ENCODE measurements around the gene PRSS53. TPM values are rescaled to one million over a fixed set of nuclear protein-coding genes. Genes with fewer than 3 reads are reported as not detected.

Gene PRSS53
- total RNA-seq, 1 donor from 2014 or later = 1.6 TPM

- TF ChIP-seq, protein P1, sequence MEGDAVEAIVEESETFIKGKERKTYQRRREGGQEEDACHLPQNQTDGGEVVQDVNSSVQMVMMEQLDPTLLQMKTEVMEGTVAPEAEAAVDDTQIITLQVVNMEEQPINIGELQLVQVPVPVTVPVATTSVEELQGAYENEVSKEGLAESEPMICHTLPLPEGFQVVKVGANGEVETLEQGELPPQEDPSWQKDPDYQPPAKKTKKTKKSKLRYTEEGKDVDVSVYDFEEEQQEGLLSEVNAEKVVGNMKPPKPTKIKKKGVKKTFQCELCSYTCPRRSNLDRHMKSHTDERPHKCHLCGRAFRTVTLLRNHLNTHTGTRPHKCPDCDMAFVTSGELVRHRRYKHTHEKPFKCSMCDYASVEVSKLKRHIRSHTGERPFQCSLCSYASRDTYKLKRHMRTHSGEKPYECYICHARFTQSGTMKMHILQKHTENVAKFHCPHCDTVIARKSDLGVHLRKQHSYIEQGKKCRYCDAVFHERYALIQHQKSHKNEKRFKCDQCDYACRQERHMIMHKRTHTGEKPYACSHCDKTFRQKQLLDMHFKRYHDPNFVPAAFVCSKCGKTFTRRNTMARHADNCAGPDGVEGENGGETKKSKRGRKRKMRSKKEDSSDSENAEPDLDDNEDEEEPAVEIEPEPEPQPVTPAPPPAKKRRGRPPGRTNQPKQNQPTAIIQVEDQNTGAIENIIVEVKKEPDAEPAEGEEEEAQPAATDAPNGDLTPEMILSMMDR (IDR thresholded peaks at IDR 0.05; ENCODE audit: insufficient read depth, low read length, poor library complexity, severe bottlenecking) = no peak
- no peak overlapping the region for H3K4me3 ChIP-seq (ENCODE audit: low read depth, low read length)
- H3K36me3 ChIP-seq (ENCODE audit: control insufficient read depth, insufficient read depth, low read length) = no peaks in the 10 kb centered on the region
- H3K27me3 ChIP-seq (ENCODE audit: control insufficient read depth, insufficient read depth, low read length) = no peaks in the 10 kb centered on the region
- no peak for DNase-seq (ENCODE audit: low read depth)
These were observed 1.8 kb upstream of the PRSS53 start for GRCh38 chr16:31090540-31090939.

GRCh38 chr16:31089199-31089598 is 456 bp upstream of the PRSS53 start:
- H3K4me3 ChIP-seq (ENCODE audit: low read depth, low read length) = no peak overlapping the region
- TF ChIP-seq, protein P1 (IDR thresholded peaks at IDR 0.05; ENCODE audit: insufficient read depth, low read length, poor library complexity, severe bottlenecking) = no peak
- DNase-seq (ENCODE audit: low read depth) = no peak
- no peaks in the 10 kb centered on the region for H3K36me3 ChIP-seq (ENCODE audit: control insufficient read depth, insufficient read depth, low read length)
- no peaks in the 10 kb centered on the region for H3K27me3 ChIP-seq (ENCODE audit: control insufficient read depth, insufficient read depth, low read length)

DNA sequence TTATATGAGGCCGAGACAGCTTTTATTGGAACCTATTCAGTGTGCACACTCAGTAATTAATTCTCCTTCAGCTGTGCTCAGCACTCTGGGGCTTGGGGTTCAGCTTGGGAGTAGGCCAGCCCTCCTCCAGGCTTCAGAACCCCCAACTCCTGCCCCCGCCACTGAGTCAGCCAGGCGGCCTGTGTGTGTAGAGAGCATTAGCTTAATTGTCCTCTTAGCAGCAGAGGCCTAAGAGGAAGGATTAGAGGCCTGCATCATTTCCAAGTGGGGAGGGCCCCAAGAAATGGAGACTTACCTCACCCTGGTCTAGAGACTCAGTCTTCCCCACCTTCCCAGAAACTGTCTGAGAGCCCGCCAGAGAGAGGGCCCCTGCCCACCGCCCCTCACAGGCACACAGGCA is 772 bp downstream of the PRSS53 start:
- no peak for DNase-seq (ENCODE audit: low read depth)
- Histone ChIP-seq H3K4me3 (ENCODE audit: low read depth, low read length) (no peak overlapping the region), H3K36me3 (ENCODE audit: control insufficient read depth, insufficient read depth, low read length) (no peaks in the 10 kb centered on the region), H3K27me3 (ENCODE audit: control insufficient read depth, insufficient read depth, low read length) (no peaks in the 10 kb centered on the region)
- TF ChIP-seq, protein P1 (IDR thresholded peaks at IDR 0.05; ENCODE audit: insufficient read depth, low read length, poor library complexity, severe bottlenecking) = no peak

DNA sequence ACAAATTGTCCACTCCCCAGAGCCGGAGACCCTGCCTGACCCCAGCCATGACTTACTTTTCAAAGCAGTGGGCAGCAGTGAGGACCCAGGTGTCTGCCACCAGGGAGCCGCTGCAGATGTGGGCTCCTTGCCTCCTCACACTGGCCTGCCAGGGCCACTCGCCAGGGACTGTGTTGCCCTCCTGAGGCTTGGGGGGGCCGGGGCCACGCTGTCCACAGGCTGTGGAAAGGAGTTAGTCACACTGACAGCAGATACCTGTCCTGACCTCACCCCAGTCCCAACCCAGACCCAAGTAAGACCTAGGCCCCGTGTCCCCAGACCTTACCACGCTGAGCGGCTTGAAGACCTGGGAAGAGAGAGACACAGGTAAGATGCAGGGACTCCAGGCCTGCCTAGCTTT is 1.3 kb downstream of the PRSS53 start:
- TF ChIP-seq, protein P1 (IDR thresholded peaks at IDR 0.05; ENCODE audit: insufficient read depth, low read length, poor library complexity, severe bottlenecking) = no peak
- H3K27me3 ChIP-seq (ENCODE audit: control insufficient read depth, insufficient read depth, low read length) = no peaks in the 10 kb centered on the region
- no peak for DNase-seq (ENCODE audit: low read depth)
- H3K36me3 ChIP-seq (ENCODE audit: control insufficient read depth, insufficient read depth, low read length) = no peaks in the 10 kb centered on the region
- no peak overlapping the region for H3K4me3 ChIP-seq (ENCODE audit: low read depth, low read length)

GRCh38 chr16:31086629-31086906 is 2.2 kb downstream of the PRSS53 start:
- Histone ChIP-seq H3K36me3 (ENCODE audit: control insufficient read depth, insufficient read depth, low read length) (no peaks in the 10 kb centered on the region), H3K4me3 (ENCODE audit: low read depth, low read length) (no peak overlapping the region), H3K27me3 (ENCODE audit: control insufficient read depth, insufficient read depth, low read length) (no peaks in the 10 kb centered on the region)
- TF ChIP-seq, protein P1 (IDR thresholded peaks at IDR 0.05; ENCODE audit: insufficient read depth, low read length, poor library complexity, severe bottlenecking) = no peak
- no peak for DNase-seq (ENCODE audit: low read depth)

DNA sequence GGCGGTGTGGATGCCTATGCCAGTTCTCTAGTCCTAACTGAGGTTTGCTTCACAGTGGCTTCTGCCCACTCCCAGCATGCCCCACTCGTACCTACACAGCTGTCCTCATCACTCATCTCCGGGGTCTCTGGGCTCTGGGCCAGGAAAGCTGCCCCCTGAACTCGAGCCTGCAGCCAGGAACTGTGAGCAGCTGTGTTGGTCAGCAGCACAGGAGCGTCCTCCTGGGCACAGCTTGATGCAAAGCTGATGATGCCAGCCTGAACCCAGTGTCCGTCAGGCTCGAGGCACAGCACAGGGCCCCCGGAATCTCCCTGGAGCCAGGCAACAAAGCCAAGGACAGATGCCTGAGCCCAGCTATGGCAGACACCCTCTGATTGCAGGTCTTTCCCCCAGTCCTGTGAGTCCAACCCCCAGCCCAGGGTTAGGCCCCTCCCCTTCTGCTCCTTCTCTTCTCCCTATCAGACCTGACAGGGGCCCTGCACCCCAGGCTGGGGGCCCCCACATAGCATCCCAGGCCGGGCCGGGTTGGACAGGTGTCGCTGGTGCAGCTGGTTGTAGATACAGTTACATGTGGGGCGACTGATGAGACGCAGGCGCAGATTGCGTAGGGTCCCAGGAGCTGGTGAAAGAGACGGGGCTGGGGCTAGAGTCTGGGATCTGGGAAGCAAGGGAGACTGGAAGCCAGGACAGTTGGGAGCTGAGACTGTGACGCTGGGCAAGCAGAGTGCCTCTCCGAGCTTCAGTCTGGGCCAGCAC is 2.7 kb downstream of the PRSS53 start:
- H3K27me3 ChIP-seq (ENCODE audit: control insufficient read depth, insufficient read depth, low read length) = no peaks in the 10 kb centered on the region
- TF ChIP-seq, protein P1 (IDR thresholded peaks at IDR 0.05; ENCODE audit: insufficient read depth, low read length, poor library complexity, severe bottlenecking) = no peak

More for the DNA sequence above, 2.7 kb downstream of the PRSS53 start:
- Histone ChIP-seq H3K36me3 (ENCODE audit: control insufficient read depth, insufficient read depth, low read length) (peaks cover 1% of the 10 kb centered on the region), H3K4me3 (ENCODE audit: low read depth, low read length) (no peak overlapping the region)
- no peak for DNase-seq (ENCODE audit: low read depth)

Data from kidney epithelial cell (primary cell).